WERI-Rb-1 (cell line): ENCODE data around the gene TRPM3.

Experiments
- DNase-seq: peaks from one replicate; pipeline ENCODE4 v3.0.0-alpha.2; 2020
- H3K27ac ChIP-seq: fragments of 250-450 bp; sonication (Bioruptor Pico); 2 replicates; pipeline ENCODE4 v1.5.1; 2020; ENCODE audit warnings: mild to moderate bottlenecking, moderate library complexity
- H3K27me3 ChIP-seq: fragments of 250-450 bp; sonication (Bioruptor Pico); 2 replicates; pipeline ENCODE4 v1.5.1; 2021; ENCODE audit warnings: mild to moderate bottlenecking, low read depth, moderate library complexity; ENCODE audit not compliant: insufficient read depth, severe bottlenecking
- H3K36me3 ChIP-seq: fragments of 250-450 bp; sonication (Bioruptor Pico); 2 replicates; pipeline ENCODE4 v1.5.1; 2020; ENCODE audit warnings: mild to moderate bottlenecking, moderate library complexity
- H3K4me3 ChIP-seq: 2 replicates; pipeline ENCODE4 v1.5.1; 2011; ENCODE audit warnings: low read depth, mild to moderate bottlenecking, control low read depth, low read length
- H3K9me3 ChIP-seq: fragments of 250-450 bp; sonication (Bioruptor Pico); 2 replicates; pipeline ENCODE4 v1.5.1; 2021; ENCODE audit warnings: mild to moderate bottlenecking, moderate library complexity; ENCODE audit not compliant: severe bottlenecking
- TF ChIP-seq, protein P1 (sequence below): IDR thresholded peaks from 2 replicates; pipeline ENCODE4 v1.5.1; 2011; ENCODE audit warnings: low read depth, mild to moderate bottlenecking, control low read depth, inconsistent platforms, low read length

Gene TRPM3

DNA sequence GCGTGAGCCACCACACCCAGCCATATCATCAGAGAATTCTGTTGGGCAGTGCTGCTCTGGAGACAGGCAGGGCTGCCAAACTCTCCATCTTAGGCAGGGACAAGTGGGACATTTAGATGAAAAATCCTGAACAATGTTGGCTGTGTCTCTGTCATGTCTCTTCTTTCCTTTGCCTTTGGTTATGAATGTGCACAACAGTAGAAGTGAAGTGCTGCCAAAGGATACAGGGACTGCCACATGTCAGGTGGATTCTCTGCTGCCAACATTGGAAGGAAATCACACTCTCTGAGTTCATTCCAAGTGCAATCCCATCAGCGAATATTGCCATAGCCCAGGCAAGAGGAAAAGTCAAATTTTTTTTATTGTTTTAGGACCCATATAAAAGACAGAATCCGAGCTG, 348.8 kb downstream of the TRPM3 start:
- H3K27me3 ChIP-seq: no peaks in the 10 kb centered on the region
- TF ChIP-seq, protein P1, sequence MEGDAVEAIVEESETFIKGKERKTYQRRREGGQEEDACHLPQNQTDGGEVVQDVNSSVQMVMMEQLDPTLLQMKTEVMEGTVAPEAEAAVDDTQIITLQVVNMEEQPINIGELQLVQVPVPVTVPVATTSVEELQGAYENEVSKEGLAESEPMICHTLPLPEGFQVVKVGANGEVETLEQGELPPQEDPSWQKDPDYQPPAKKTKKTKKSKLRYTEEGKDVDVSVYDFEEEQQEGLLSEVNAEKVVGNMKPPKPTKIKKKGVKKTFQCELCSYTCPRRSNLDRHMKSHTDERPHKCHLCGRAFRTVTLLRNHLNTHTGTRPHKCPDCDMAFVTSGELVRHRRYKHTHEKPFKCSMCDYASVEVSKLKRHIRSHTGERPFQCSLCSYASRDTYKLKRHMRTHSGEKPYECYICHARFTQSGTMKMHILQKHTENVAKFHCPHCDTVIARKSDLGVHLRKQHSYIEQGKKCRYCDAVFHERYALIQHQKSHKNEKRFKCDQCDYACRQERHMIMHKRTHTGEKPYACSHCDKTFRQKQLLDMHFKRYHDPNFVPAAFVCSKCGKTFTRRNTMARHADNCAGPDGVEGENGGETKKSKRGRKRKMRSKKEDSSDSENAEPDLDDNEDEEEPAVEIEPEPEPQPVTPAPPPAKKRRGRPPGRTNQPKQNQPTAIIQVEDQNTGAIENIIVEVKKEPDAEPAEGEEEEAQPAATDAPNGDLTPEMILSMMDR: no peak
- H3K9me3 ChIP-seq: no peaks in the 10 kb centered on the region
- DNase-seq: no peak
- H3K27ac ChIP-seq: no peak overlapping the region
- no peaks in the 10 kb centered on the region for H3K36me3 ChIP-seq
- H3K4me3 ChIP-seq: no peak overlapping the region

DNA sequence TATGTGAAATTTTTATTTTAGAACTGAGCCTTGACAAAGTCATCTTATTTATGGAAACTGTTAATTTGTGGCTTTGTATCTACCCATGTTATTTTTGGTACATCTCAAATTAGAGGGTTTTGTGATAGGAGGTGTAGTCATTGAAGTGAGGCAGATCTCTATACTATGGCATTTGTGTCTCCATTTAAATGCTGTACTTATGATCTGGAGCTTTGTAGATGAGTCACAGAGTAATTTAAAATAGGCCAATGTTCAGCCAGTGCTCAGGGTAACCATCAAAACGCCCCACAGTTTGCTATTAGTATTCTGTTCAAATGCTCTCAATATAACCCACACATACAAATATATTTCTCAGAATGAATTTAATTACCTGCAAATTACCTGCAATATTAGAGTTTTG, 355.5 kb downstream of the TRPM3 start:
- TF ChIP-seq, protein P1: no peak

DNA sequence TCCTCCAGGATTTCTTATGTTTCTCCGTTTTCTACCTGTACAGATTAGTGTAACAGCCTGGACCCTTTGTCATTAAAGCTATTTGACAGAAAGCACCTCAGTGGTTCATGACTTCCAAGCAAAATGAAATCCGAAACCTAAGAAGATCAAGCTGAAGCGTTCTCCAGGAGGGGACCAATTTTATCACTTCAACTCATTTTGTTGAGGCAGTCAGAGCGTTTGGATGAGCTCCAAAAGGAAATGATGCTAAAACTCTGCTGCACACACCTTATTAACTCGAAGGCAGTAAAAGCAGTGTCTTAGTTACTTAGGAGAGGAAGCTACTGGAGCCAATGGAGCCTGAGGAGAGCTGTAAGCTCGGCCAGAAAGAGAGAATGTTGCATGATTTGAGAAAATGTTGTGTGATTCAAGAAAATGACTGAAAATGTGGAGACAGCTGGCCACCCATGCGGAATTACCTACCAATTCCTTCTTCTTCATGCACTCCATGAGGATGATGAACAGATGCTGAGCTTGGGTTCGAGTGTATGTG, 360.2 kb downstream of the TRPM3 start:
- H3K4me3 ChIP-seq: no peak overlapping the region
- TF ChIP-seq, protein P1: no peak
- H3K36me3 ChIP-seq: no peaks in the 10 kb centered on the region
- no peaks in the 10 kb centered on the region for H3K27me3 ChIP-seq
- no peaks in the 10 kb centered on the region for H3K9me3 ChIP-seq
- no peak for DNase-seq
- H3K27ac ChIP-seq: no peak overlapping the region

More for the DNA sequence above, 355.5 kb downstream of the TRPM3 start:
- Histone ChIP-seq H3K4me3 (no peak overlapping the region), H3K36me3 (no peaks in the 10 kb centered on the region), H3K27ac (no peak overlapping the region), H3K9me3 (no peaks in the 10 kb centered on the region), H3K27me3 (no peaks in the 10 kb centered on the region)
- no peak for DNase-seq

DNA sequence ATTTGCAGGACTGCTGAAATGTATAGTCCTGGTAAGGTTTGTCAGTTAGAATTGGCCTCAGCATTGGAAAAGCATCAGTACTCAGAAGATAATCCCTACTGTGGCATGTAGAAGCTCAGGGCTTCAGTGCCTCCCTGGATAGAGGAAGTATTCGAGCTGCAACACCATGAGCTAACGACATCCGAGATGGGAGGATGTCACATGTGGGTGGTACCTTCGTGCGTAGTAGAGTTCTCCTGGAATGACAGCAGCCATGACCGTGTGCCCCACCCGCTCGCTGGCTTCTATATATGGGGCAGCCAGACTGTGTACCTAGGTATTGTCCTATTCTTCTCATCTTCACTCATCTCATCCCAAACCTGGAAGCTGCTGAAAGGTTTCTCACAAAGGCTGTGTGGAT, 361.2 kb downstream of the TRPM3 start:
- no peak overlapping the region for H3K27ac ChIP-seq
- no peaks in the 10 kb centered on the region for H3K36me3 ChIP-seq
- no peaks in the 10 kb centered on the region for H3K9me3 ChIP-seq
- DNase-seq: no peak
- H3K4me3 ChIP-seq: no peak overlapping the region
- H3K27me3 ChIP-seq: no peaks in the 10 kb centered on the region
- TF ChIP-seq, protein P1: no peak

DNA sequence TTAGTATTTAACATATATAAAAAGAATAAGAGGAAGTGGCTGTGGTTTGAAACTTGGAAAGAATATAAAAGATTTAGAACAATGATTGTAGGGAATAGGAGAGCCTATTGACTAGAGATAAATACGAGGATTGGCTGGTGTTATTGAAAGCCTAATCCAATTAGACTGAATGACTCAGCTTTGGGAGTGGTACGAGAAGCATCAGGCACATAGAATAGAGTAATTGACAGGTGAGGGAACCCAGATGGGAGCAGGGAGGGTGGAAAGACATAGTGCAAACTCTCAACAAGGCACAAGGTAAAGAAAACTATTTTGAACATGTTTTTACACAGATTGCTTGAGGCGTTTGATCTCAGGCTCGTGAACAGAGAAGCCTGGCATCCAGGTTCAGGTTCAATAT, 368.1 kb downstream of the TRPM3 start:
- DNase-seq: peak; percentile 16
- H3K4me3 ChIP-seq: no peak overlapping the region
- no peaks in the 10 kb centered on the region for H3K9me3 ChIP-seq
- no peaks in the 10 kb centered on the region for H3K27me3 ChIP-seq
- no peak overlapping the region for H3K27ac ChIP-seq
- H3K36me3 ChIP-seq: no peaks in the 10 kb centered on the region
- TF ChIP-seq, protein P1: no peak

DNA sequence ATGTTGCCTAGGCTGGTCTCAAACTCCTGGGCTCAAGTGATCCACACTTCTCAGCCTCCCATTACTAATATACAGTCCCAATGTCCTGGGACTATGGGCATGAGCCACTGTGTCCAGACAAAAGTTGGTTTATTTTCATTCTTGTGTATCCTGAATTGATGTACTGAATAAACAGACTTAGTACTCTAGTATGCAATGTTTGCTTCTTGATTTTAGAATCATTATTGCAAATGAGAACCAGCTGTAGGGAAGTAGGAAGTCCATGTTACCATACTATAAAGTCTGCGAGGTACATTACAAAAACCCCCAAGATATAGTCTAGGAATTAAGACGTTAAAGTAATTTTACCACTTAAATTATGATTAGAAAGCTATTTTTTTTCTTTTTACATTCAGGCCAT, 372.4 kb downstream of the TRPM3 start:
- no peak overlapping the region for H3K27ac ChIP-seq
- no peak overlapping the region for H3K4me3 ChIP-seq
- no peak for DNase-seq
- H3K36me3 ChIP-seq: no peaks in the 10 kb centered on the region
- H3K9me3 ChIP-seq: no peaks in the 10 kb centered on the region
- TF ChIP-seq, protein P1: no peak
- H3K27me3 ChIP-seq: no peaks in the 10 kb centered on the region
